BE2C (cell line): ENCODE measurements around the gene INSYN2B.

Experiments
- DNase-seq: peaks from one replicate; pipeline ENCODE4 v3.0.0-alpha.2; 2020
- H3K27me3 ChIP-seq: fragments of 250-450 bp; sonication (Bioruptor Pico); 2 replicates; pipeline ENCODE4 v1.5.1; 2020; ENCODE audit warnings: mild to moderate bottlenecking
- H3K36me3 ChIP-seq: fragments of 250-450 bp; sonication (Bioruptor Pico); 2 replicates; pipeline ENCODE4 v1.5.1; 2020; ENCODE audit warnings: mild to moderate bottlenecking
- H3K4me1 ChIP-seq: fragments of 250-450 bp; sonication (Bioruptor Pico); 2 replicates; pipeline ENCODE4 v1.5.1; 2020
- H3K4me3 ChIP-seq: 2 replicates; pipeline ENCODE4 v1.5.1; 2011; ENCODE audit warnings: low read depth, low read length
- H3K9me3 ChIP-seq: fragments of 250-450 bp; sonication (Bioruptor Pico); 2 replicates; pipeline ENCODE4 v1.5.1; 2020
- TF ChIP-seq, protein P1 (sequence below): IDR thresholded peaks from 2 replicates; pipeline ENCODE4 v1.5.1; 2012; ENCODE audit warnings: mild to moderate bottlenecking, low read depth, low read length

The INSYN2B gene

DNA sequence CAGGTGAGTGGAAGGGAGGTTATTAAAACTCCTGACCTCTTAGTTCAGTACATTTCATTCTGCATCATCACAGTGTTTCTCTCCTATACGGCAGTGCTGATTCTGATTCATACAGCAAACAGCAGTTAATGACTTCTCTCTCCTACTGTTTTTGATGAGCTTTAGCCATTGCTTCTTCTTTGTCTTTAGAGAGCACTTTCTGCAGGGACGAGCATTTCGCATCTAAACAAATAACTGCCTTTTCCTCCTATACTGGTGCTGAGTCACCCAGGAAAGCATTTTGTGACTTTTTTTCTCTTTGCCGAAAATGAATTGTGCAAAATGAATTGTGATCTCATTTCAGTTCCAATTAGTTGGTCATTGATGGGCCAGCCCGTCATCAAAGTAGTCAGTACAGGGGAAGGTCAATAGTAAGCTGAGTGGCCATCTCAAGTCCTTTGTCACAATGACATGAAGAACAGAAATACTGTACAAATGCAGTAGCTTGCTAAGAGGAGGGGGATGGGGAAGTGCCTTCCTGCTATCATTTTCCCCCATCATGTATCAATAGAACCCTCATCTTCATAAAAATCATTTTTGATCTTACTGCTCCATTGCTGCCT lies 98.5 kb downstream of the INSYN2B start:
- Histone ChIP-seq H3K4me1 (no peaks in the 10 kb centered on the region), H3K27me3 (no peaks in the 10 kb centered on the region), H3K4me3 (no peak overlapping the region), H3K9me3 (no peaks in the 10 kb centered on the region), H3K36me3 (no peaks in the 10 kb centered on the region)
- DNase-seq, result no peak
- TF ChIP-seq, protein P1, sequence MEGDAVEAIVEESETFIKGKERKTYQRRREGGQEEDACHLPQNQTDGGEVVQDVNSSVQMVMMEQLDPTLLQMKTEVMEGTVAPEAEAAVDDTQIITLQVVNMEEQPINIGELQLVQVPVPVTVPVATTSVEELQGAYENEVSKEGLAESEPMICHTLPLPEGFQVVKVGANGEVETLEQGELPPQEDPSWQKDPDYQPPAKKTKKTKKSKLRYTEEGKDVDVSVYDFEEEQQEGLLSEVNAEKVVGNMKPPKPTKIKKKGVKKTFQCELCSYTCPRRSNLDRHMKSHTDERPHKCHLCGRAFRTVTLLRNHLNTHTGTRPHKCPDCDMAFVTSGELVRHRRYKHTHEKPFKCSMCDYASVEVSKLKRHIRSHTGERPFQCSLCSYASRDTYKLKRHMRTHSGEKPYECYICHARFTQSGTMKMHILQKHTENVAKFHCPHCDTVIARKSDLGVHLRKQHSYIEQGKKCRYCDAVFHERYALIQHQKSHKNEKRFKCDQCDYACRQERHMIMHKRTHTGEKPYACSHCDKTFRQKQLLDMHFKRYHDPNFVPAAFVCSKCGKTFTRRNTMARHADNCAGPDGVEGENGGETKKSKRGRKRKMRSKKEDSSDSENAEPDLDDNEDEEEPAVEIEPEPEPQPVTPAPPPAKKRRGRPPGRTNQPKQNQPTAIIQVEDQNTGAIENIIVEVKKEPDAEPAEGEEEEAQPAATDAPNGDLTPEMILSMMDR, result no peak

DNA sequence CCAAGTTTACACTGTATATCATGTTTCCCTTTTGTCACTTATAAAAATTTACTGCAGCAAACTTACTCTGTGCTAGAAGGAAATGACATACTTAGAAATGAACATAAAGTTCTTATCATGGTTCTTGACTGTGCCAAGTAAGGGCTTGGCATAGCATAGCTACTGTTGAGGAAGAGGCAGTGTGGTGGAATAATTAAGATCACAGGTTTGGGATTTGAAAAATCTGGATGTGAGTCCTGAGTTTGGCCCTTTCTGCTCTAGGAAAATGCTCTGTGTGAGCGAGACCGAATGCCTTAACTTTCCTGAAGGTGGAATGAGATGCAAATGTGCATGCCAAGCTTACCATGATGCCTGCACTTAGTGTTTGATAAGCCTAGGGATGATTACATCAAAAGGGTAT lies 99.5 kb downstream of the INSYN2B start:
- TF ChIP-seq, protein P1, result no peak
- H3K27me3 ChIP-seq, result no peaks in the 10 kb centered on the region
- DNase-seq, result no peak
- no peak overlapping the region for H3K4me3 ChIP-seq
- no peaks in the 10 kb centered on the region for H3K9me3 ChIP-seq
- H3K4me1 ChIP-seq, result no peaks in the 10 kb centered on the region
- no peaks in the 10 kb centered on the region for H3K36me3 ChIP-seq

DNA sequence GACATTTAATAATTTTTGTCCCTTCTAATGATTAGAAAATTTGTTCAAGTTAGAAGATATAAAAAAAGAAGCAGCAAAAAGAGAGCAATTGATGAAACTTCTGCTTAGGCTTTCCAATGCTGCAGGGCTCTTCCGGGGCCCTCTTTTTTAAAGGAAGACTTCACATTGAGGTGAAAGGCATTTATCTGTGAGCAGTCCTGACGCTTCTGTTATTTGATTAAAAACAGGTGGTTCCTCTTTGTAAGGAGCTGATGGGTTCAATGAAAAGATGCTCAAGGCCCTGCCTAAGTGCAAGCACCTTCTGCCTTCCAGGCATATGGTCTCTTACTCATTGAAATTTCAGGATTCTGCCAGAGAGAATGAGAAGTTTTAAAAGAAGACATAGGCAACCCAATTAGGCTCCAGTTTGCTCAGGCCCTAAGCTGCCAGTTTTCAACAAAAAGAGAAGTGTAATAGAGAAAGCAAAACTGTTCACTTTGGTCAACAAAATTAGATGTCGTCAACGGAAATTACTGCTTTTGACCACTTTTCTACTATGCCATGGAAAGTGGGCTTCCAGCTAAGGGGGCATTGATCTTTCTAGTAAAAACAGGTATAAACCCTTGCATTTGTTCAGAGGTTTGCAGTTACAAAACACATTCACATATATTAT lies 100.2 kb downstream of the INSYN2B start:
- TF ChIP-seq, protein P1, result no peak
- H3K36me3 ChIP-seq, result no peaks in the 10 kb centered on the region
- H3K9me3 ChIP-seq, result no peaks in the 10 kb centered on the region
- no peak for DNase-seq
- H3K27me3 ChIP-seq, result no peaks in the 10 kb centered on the region
- no peak overlapping the region for H3K4me3 ChIP-seq
- no peaks in the 10 kb centered on the region for H3K4me1 ChIP-seq

DNA sequence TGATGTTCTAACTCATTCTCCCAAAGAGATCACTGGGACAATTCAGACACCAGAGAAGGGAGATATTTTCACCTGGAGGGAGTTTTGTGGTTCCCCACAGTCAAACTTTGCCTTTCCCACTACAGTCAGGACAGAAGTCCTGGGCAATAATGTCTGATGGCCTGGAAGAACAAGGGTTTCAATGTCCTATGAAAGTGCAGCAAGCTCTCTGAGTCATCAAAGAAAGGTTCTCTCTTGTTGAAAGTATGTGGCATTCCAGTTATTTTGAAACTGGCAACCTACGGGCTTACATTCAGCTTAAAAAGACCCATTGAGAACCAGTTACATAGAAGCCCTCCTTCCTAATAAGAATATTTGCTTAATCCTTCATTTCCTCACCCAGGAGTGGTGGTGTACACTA lies 103.9 kb downstream of the INSYN2B start:
- TF ChIP-seq, protein P1, result no peak
- DNase-seq, result no peak

DNA sequence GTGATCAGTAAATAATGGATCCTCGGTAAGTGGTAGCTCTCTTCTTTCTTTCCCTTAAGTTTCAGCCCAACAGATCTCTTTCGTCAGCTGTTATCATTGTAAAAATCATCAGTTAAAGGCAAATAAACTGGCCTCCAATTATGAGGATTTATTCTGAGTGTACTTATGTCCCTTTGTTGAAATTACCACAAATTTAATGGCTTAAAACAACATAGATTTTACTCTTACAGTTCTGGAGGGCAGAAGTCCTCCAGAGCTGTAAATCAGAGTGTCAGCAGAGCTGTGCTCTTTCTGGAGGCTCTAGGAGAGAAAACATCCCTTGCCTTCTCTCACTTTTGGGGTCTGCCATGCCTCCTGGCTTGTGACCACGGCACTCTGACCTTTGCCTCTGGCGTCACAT lies 104.6 kb downstream of the INSYN2B start:
- Histone ChIP-seq H3K4me1 (no peaks in the 10 kb centered on the region), H3K9me3 (no peaks in the 10 kb centered on the region; the same call in 1 of the 2 replicates), H3K36me3 (no peaks in the 10 kb centered on the region), H3K4me3 (no peak overlapping the region), H3K27me3 (no peaks in the 10 kb centered on the region)
- no peak for DNase-seq
- TF ChIP-seq, protein P1, result no peak

More for the DNA sequence above, 103.9 kb downstream of the INSYN2B start:
- no peaks in the 10 kb centered on the region; the same call in 1 of the 2 replicates for H3K9me3 ChIP-seq
- H3K36me3 ChIP-seq, result no peaks in the 10 kb centered on the region
- no peaks in the 10 kb centered on the region for H3K27me3 ChIP-seq
- H3K4me1 ChIP-seq, result no peaks in the 10 kb centered on the region
- H3K4me3 ChIP-seq, result no peak overlapping the region

DNA sequence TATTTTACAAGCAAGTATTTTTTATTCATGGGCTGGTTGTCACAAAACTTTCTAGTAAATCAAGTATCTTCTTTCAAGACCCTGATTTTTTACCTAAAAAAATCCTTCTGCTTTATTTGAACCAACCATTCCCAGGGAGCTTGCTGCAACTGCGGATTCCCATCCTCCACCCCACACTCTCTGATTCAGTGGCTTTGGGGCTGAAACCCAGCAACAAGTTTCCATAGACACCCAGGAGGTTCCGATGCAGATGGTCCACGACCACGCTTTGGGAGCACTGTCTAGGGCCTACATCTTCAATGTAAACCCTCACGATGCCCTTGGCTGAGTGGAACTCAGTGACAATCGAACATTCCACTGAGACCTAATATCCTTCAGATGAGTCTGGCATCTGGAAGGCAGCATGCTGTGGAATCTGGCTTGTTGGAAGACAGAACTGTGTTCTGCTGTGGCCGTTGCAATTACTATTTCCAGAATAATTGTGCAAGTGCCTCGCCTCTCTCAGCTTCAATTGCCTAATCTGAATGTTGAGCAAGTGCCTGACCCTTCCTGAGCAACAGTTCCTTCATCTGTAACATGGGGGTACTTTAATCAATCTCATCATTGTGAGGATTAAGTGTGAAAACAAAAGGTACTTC lies 105.1 kb downstream of the INSYN2B start:
- DNase-seq, result no peak
- Histone ChIP-seq H3K27me3 (no peaks in the 10 kb centered on the region), H3K4me3 (no peak overlapping the region), H3K4me1 (no peaks in the 10 kb centered on the region), H3K36me3 (no peaks in the 10 kb centered on the region), H3K9me3 (no peaks in the 10 kb centered on the region; the same call in 1 of the 2 replicates)
- TF ChIP-seq, protein P1, result no peak
